ENCODE measurements around the gene IRF1.

The IRF1 gene

DNA sequence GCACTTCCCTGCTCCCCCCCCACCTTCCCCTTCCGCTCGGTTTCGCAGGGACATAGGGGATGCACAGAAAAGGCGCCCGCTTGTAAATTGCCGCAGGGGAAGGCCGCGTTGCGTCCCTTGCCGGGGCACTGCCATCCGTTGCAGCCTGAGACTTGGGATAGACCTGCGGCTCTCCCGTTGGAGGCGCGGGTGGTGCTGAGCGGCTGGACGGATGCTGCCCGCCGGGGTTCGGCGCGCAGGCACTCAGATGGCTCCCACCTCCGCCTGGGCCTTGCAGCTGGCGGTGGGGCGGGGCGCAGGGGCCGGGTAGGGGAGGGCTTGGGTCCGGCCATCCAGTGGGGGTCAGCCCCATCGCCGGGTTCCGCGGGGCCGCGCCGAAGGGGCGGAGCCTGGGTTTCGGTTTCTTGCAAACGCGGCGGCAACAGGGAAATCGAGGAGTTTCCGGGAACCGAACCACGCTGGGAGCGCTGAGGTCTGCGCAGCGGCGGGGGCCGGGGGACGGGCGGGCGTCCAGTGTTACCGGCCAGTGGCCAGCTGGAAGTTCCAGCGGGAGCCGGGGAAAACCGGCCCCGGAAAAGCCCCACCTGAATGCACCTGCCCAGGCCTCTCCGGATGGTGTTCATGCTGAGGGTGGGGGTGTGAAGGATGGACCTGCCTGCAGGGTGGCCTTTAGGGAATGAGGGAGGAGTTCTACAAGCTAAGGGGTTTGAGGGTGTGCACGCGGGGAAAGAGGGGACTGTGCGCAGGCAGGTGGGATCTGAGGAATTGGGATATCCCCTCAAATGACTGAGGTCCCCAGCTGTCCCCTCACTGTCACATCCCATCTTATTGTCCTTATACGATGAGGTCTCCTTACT, 6.3 kb upstream of the IRF1 start:
- no peaks in the 10 kb centered on the region for H3K27me3 Mint-ChIP-seq

DNA sequence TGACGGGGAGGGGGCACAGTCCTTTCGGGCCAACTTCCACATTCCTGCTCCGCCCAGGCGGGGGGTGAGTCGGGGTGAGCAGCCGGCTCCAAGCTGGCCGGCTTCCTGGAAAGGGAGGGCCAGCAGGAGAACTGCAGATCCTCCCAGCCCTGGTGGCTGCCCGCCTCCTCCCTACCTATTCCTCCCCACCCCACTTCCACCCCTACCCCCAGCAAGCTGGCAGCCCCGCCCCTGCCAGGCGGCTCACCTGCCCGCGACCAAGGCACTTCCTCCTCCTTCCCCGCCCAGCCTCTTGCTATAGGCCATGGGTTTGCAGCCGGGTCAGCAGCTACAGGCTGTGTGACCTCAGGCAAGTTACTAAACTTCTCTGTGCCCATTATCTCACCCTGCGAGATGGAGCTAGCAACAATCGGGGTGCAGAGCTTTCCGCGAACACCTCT, 5.6 kb upstream of the IRF1 start:
- Mint-ChIP-seq H3K27ac (peak overlapping the region; percentile 94), H3K36me3 (ENCODE audit: low read depth) (no peaks in the 10 kb centered on the region), H3K4me3 (peak overlapping the region; percentile 85), H3K9me3 (no peaks in the 10 kb centered on the region), H3K27me3 (no peaks in the 10 kb centered on the region), H3K4me1 (peaks cover 69% of the 10 kb centered on the region)
- ATAC-seq (peak; percentile 67), DNase-seq (peak; percentile 83)

More for the DNA sequence above, 6.3 kb upstream of the IRF1 start:
- ATAC-seq: peak; percentile 17
- Mint-ChIP-seq H3K27ac (peak overlapping the region; percentile 94), H3K4me1 (peaks cover 64% of the 10 kb centered on the region), H3K4me3 (peak overlapping the region; percentile 85), H3K36me3 (ENCODE audit: low read depth) (no peaks in the 10 kb centered on the region), H3K9me3 (no peaks in the 10 kb centered on the region)
- DNase-seq: peak; percentile 72

DNA sequence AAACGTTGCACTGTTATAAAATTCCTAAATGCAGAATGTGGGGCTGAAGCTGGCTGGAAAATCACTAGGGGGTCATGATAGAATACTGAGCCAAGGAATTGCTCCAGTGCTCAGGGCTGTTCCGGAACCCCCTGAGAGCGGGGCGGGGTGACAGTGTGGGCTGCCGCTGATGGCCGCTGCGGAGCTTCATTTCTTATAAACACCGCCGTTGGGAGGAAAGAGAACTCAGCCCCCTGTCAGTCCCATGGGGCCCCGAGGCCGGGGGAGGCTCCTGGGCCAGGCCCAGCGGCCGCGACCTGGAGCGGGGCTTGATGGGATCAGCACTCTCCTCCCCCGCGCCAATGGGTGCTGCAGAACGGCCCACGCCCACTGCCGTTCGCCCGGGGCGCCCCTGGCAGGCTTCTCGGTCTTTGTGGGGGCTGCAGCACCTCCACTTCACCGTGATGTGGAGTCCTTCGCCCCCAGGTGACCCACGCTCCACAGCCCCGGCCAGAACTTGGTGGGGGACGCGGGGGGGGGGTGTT, 5.2 kb upstream of the IRF1 start:
- no peaks in the 10 kb centered on the region for H3K27me3 Mint-ChIP-seq
- H3K9me3 Mint-ChIP-seq: no peaks in the 10 kb centered on the region
- H3K4me1 Mint-ChIP-seq: peaks cover 65% of the 10 kb centered on the region
- peak overlapping the region; percentile 96 for H3K27ac Mint-ChIP-seq
- peak; percentile 81 for DNase-seq
- H3K36me3 Mint-ChIP-seq (ENCODE audit: low read depth): no peaks in the 10 kb centered on the region
- peak overlapping the region; percentile 85 for H3K4me3 Mint-ChIP-seq
- ATAC-seq: peak; percentile 59

DNA sequence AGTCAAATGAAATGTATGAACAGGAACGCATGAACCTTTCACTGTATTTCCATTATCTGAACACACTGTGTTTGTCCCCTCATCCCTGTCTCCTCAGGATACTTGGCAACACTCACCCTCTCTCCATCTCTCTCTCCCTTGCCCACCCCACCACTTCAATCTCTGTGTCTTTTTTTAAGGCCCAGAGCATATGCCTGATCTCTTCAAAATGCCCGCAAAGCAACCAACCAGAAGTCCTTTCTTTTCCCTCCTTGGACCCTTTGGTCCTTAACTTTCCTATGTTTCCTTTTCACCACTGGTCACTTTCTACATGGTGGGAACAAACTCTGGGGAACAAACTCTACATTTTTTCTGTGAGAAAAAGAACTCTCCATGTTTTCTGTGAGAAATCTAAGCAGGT, 3.2 kb upstream of the IRF1 start:
- no peaks in the 10 kb centered on the region for H3K27me3 Mint-ChIP-seq
- H3K9me3 Mint-ChIP-seq: no peaks in the 10 kb centered on the region
- no peak for DNase-seq
- peak overlapping the region; percentile 96 for H3K27ac Mint-ChIP-seq
- H3K4me1 Mint-ChIP-seq: peaks cover 57% of the 10 kb centered on the region
- ATAC-seq: no peak
- no peak overlapping the region for H3K4me3 Mint-ChIP-seq
- peaks cover 11% of the 10 kb centered on the region for H3K36me3 Mint-ChIP-seq (ENCODE audit: low read depth)

DNA sequence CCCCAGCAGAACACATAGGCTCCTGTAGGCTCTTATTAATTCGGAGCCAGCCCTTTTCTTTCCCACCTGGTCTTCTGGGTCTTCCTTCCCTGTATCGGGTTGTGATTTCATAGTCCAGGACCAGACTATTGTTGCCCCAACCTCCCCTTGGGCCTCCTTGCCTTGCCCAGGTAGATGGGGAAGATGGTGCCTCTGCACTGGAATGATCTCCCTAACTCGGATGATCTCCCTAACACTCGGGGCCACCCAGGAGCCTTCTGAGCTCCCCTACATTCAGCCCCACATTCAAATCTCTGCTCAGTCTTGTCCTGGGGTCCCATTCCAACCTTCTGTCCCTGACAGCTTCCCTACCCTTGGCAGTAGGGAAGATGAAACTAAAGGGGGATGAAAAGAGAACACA, 2.7 kb upstream of the IRF1 start:
- H3K27me3 Mint-ChIP-seq: no peaks in the 10 kb centered on the region
- ATAC-seq: no peak
- H3K27ac Mint-ChIP-seq: peak overlapping the region; percentile 96
- DNase-seq: peak; percentile 4
- H3K9me3 Mint-ChIP-seq: no peaks in the 10 kb centered on the region
- peaks cover 17% of the 10 kb centered on the region for H3K36me3 Mint-ChIP-seq (ENCODE audit: low read depth)
- H3K4me3 Mint-ChIP-seq: no peak overlapping the region
- peaks cover 59% of the 10 kb centered on the region for H3K4me1 Mint-ChIP-seq

DNA sequence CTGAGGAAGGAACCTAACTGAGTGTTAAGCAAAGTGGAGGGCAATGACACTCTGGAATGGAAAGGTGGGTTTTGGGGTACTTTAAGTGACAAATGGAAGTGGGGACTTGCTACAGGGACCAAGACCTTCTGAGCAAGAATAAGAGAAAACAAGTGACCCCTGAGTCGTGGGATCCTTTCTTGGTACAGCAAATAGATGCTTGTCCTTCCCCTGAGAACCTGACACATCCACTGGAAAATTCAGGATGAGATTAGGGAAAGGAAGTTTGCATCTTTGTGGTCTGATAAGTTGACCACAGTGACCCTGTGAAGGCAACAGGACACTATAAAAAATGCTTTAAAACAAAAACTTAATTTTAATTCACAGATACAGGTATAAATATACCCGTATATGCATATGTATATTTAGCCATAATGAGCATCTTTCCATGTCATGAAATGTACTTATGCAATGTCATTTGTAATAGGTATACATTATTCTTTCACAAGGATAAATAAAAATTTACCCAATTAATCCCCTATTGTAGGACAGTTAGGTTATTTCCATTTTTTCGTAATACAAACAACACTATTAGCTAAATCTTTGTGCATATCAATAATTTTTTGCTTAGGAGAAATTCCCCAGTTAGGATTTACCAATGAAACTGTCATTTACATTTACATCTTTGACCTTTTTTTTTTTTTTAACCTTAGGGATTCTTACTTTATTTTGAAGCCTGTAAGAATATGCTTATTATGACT, 2.0 kb upstream of the IRF1 start:
- Mint-ChIP-seq H3K36me3 (ENCODE audit: low read depth) (peaks cover 24% of the 10 kb centered on the region), H3K4me3 (peak overlapping the region; percentile 85), H3K4me1 (peaks cover 65% of the 10 kb centered on the region), H3K27ac (peak overlapping the region; percentile 96), H3K9me3 (no peaks in the 10 kb centered on the region), H3K27me3 (no peaks in the 10 kb centered on the region)
- ATAC-seq (no peak), DNase-seq (no peak)

- no peak for ATAC-seq
- peak; percentile 22 for DNase-seq
- Mint-ChIP-seq H3K27me3 (no peaks in the 10 kb centered on the region), H3K4me3 (peak overlapping the region; percentile 85), H3K36me3 (ENCODE audit: low read depth) (peaks cover 32% of the 10 kb centered on the region), H3K9me3 (no peaks in the 10 kb centered on the region), H3K4me1 (peaks cover 70% of the 10 kb centered on the region), H3K27ac (peak overlapping the region; percentile 96)
These were observed 1.1 kb upstream of the IRF1 start for GRCh38 chr5:132491368-132492364.

DNA sequence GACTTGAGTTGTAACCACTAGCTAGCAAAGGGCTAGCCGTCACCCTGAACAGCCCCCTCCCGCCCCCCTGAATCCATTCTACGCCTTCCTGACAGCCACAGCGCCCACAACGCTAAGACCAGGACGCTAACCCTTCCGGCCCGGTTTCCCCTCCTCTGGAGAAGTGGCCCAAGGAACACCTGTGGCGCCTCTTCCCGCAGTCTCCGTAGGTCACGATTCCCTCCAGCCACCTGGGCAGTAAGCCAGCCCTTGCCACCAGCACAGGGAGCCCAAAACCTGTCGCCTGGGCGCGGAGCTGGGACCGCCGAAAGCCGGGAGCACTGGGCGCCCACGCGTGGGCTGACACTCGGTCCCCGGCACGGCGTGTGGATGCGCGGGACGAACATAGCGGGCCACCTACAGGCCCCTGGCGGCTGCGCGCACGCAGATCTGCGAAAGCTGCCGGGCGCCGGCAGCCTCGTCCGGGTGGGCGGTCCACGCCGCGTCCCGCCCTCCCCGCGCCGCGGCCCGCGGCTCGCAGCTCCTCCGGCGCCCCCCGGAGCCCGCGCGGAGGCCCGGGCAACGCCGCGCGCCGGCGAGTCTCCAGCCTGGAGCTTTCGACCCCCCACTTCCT, 596 bp downstream of the IRF1 start:
- ATAC-seq (peak; percentile 5), DNase-seq (peak; percentile 55)
- Mint-ChIP-seq H3K27ac (peak overlapping the region; percentile 91), H3K9me3 (no peaks in the 10 kb centered on the region), H3K27me3 (no peaks in the 10 kb centered on the region), H3K4me1 (peaks cover 78% of the 10 kb centered on the region), H3K4me3 (peak overlapping the region; percentile 94), H3K36me3 (ENCODE audit: low read depth) (peaks cover 49% of the 10 kb centered on the region)

DNA sequence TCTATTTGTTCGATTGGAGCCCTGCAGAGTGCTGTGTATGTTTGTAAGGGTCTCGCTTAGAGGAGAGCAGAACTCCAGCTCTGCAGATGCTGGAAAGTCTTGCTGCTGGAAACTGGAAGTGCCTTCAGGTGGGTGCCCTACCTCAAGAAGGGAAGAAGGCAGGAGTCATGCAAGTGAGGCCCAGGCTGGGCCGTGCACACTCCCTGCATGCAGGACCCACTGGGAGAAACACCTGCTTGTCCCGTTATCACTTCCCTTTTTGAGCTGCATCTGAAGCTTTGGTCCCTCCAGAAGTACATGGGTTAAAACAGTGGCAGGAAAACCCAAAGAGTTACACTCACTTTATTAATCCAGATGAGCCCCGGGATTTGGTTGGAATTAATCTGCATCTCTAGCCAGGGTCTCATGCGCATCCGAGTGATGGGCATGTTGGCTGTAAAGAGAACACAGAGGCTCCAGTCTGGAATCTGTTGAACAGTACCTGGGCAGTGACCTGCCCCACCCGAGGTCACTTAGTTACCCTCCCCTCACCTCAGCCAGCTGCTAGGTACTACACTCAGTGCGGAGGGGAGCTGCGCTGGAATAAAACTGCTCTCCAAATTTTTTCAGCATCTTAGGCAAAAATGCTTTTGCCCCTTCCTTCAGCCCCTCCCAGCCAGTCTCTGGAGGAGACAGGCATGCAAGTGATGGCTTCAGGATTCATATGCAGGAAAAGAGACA, 1.4 kb downstream of the IRF1 start:
- H3K4me3 Mint-ChIP-seq: peak overlapping the region; percentile 94
- H3K9me3 Mint-ChIP-seq: no peaks in the 10 kb centered on the region
- H3K27ac Mint-ChIP-seq: peak overlapping the region; percentile 91
- H3K27me3 Mint-ChIP-seq: no peaks in the 10 kb centered on the region
- ATAC-seq (no peak), DNase-seq (peak; percentile 16)
- H3K36me3 Mint-ChIP-seq (ENCODE audit: low read depth): peaks cover 57% of the 10 kb centered on the region
- H3K4me1 Mint-ChIP-seq: peaks cover 77% of the 10 kb centered on the region

DNA sequence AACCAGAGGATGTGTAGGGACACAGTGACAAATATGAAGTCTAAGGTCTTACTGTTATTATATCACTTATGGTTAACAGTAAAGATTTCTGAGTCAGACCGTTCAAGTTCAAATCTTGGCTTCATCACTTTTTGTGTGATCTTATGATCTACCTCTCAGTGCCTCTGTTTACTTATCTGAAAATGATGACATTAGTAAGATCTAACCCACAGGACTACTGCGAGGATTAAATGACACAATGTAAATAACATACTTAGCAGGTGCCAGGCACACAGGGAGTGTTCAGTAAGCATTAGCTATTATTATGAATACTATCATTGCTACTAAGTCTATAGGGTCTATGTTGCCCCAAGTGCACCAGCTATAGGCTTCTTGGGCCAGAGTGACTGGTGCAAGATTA, 2.0 kb downstream of the IRF1 start:
- H3K36me3 Mint-ChIP-seq (ENCODE audit: low read depth): peaks cover 63% of the 10 kb centered on the region
- H3K27ac Mint-ChIP-seq: peak overlapping the region; percentile 91
- H3K27me3 Mint-ChIP-seq: no peaks in the 10 kb centered on the region
- H3K4me3 Mint-ChIP-seq: peak overlapping the region; percentile 94
- H3K4me1 Mint-ChIP-seq: peaks cover 76% of the 10 kb centered on the region
- ATAC-seq (no peak), DNase-seq (no peak)
- H3K9me3 Mint-ChIP-seq: no peaks in the 10 kb centered on the region

GRCh38 chr5:132487841-132488555, 2.6 kb downstream of the IRF1 start:
- peak; percentile 15 for DNase-seq
- no peak for ATAC-seq
- Mint-ChIP-seq H3K27me3 (no peaks in the 10 kb centered on the region), H3K36me3 (ENCODE audit: low read depth) (peaks cover 69% of the 10 kb centered on the region), H3K4me3 (peak overlapping the region; percentile 94), H3K27ac (peak overlapping the region; percentile 91), H3K4me1 (peaks cover 72% of the 10 kb centered on the region), H3K9me3 (no peaks in the 10 kb centered on the region)

GRCh38 chr5:132487095-132487428, 3.5 kb downstream of the IRF1 start:
- H3K4me1 Mint-ChIP-seq: peaks cover 66% of the 10 kb centered on the region
- peak overlapping the region; percentile 91 for H3K27ac Mint-ChIP-seq
- no peaks in the 10 kb centered on the region for H3K9me3 Mint-ChIP-seq
- DNase-seq (no peak), ATAC-seq (no peak)
- peaks cover 73% of the 10 kb centered on the region for H3K36me3 Mint-ChIP-seq (ENCODE audit: low read depth)
- H3K27me3 Mint-ChIP-seq: no peaks in the 10 kb centered on the region
- peak overlapping the region; percentile 94 for H3K4me3 Mint-ChIP-seq

All from activated naive CD8-positive, alpha-beta T cell treated with anti-CD3 and anti-CD28 coated beads, Interleukin-2, amount 50 U/mL, for 24 hours (primary cell).